ENCODE results near the gene ZNF441.
"Not testable (repeated sequence)": the region's sequence is repeated elsewhere in the genome, so short reads cannot be mapped to it uniquely, and the experiment has no call there.

The ZNF441 gene

GRCh38 chr19:11766597-11767591, at the start of gene ZNF441:
TSS of gene ZNF441 (plus strand) at chr19:11767000. CDS start at chr19:11767194, 194 bp downstream.
- peak; percentile 90 for DNase-seq (ENCODE audit: low read depth)

- DNase-seq (ENCODE audit: low read depth) = no peak
These were observed 45.1 kb upstream of the ZNF441 start for GRCh38 chr19:11721681-11722080.

- DNase-seq (ENCODE audit: low read depth) = no peak
These were observed 44.4 kb upstream of the ZNF441 start for GRCh38 chr19:11722414-11722813.

GRCh38 chr19:11729586-11729985, 37.2 kb upstream of the ZNF441 start:
- DNase-seq (ENCODE audit: low read depth) = no peak

- no peak for DNase-seq (ENCODE audit: low read depth)
These were observed 31.4 kb upstream of the ZNF441 start for GRCh38 chr19:11735375-11735774.

- no peak for DNase-seq (ENCODE audit: low read depth)
These were observed 30.1 kb upstream of the ZNF441 start for GRCh38 chr19:11736696-11737095.

GRCh38 chr19:11737964-11738745, 28.6 kb upstream of the ZNF441 start:
- no peak for DNase-seq (ENCODE audit: low read depth)

GRCh38 chr19:11738746-11739620, 27.8 kb upstream of the ZNF441 start, which contains the start of gene ZNF823:
TSS of gene ZNF823 (minus strand) at chr19:11738946. CDS start at chr19:11738819, 127 bp downstream.
- DNase-seq (ENCODE audit: low read depth) = peak; percentile 98

GRCh38 chr19:11745869-11746268, 20.9 kb upstream of the ZNF441 start:
- no peak for DNase-seq (ENCODE audit: low read depth)

- DNase-seq (ENCODE audit: low read depth) = no peak
These were observed 19.5 kb upstream of the ZNF441 start for GRCh38 chr19:11747277-11747676.

- DNase-seq (ENCODE audit: low read depth) = no peak
These were observed 17.0 kb upstream of the ZNF441 start for GRCh38 chr19:11749751-11750150.

GRCh38 chr19:11752244-11752736, 14.5 kb upstream of the ZNF441 start:
- no peak for DNase-seq (ENCODE audit: low read depth)

- DNase-seq (ENCODE audit: low read depth) = no peak
These were observed 12.1 kb upstream of the ZNF441 start for GRCh38 chr19:11754663-11755062.

GRCh38 chr19:11756965-11757364, 9.8 kb upstream of the ZNF441 start:
- no peak for DNase-seq (ENCODE audit: low read depth)

GRCh38 chr19:11759805-11760204, 7.0 kb upstream of the ZNF441 start:
- no peak for DNase-seq (ENCODE audit: low read depth)

GRCh38 chr19:11763117-11763516, 3.7 kb upstream of the ZNF441 start:
- no peak for DNase-seq (ENCODE audit: low read depth)

GRCh38 chr19:11763611-11764010, 3.2 kb upstream of the ZNF441 start:
- no peak for DNase-seq (ENCODE audit: low read depth)

- DNase-seq (ENCODE audit: low read depth) = no peak
These were observed 883 bp downstream of the ZNF441 start for GRCh38 chr19:11767633-11768133.

GRCh38 chr19:11769995-11770394, 3.2 kb downstream of the ZNF441 start:
- no peak for DNase-seq (ENCODE audit: low read depth)

GRCh38 chr19:11771520-11771919, 4.7 kb downstream of the ZNF441 start:
- not testable (repeated sequence) for DNase-seq (ENCODE audit: low read depth)

GRCh38 chr19:11776669-11777068, 9.9 kb downstream of the ZNF441 start:
- not testable (repeated sequence) for DNase-seq (ENCODE audit: low read depth)

All from stimulated activated CD8-positive, alpha-beta memory T cell treated with anti-CD3 and anti-CD28 coated beads, Interleukin-12 subunit alpha, Interleukin-12 subunit beta, amount 100 ng/mL, for 1 hour (primary cell).